ENCODE measurements around the gene CUTA. TPM values are rescaled to one million over a fixed set of nuclear protein-coding genes. Genes with fewer than 3 reads are reported as not detected.

Gene CUTA
- total and polyA plus RNA-seq, 2 of the 13 experiments (the other 11 are each of a cell fraction or from before 2014, with no cell fraction given), result 170 to 180 TPM

- TF ChIP-seq E2F2 (CRISPR knock-in tag; IDR thresholded peaks at IDR 0.05; ENCODE audit: borderline replicate concordance) (no peak), ZNF768 (CRISPR knock-in tag; IDR thresholded peaks at IDR 0.05) (no peak), BCL6 (CRISPR knock-in tag; IDR thresholded peaks at IDR 0.05) (no peak), ZNF296 (CRISPR knock-in tag; conservative IDR thresholded peaks at IDR 0.05) (no peak)
Observed at GRCh38 chr6:33451606-33452005, 33.7 kb upstream of the CUTA start (continued).

- DNase-seq (ENCODE audit: low spot score) (no peak), FAIRE-seq (no peak), ATAC-seq (no peak)
- Histone ChIP-seq H3K27me3 (ENCODE audit: control insufficient read depth in 1 of 2, insufficient read depth in 2 of 2, low read length in 2 of 2) (no peaks in the 10 kb centered on the region; a peak in 2 of 5 replicates), H3K9me3 (ENCODE audit: low read length) (no peaks in the 10 kb centered on the region), H3K4me3 (replicated peaks in 1 of 3; ENCODE audit: insufficient read depth in 1 of 3, low read depth in 2 of 3, low read length in 3 of 3) (no peak overlapping the region), H3K36me3 (replicated peaks in 1 of 2; ENCODE audit: control insufficient read depth in 1 of 2, insufficient read depth in 2 of 2, low read length in 2 of 2) (no peaks in the 10 kb centered on the region), H2AFZ (ENCODE audit: low read length) (no peak overlapping the region), H3K4me2 (ENCODE audit: low read depth, low read length) (no peak overlapping the region), H4K20me1 (ENCODE audit: insufficient read depth, low read length) (no peaks in the 10 kb centered on the region), H3K9ac (ENCODE audit: insufficient read depth, low read depth, low read length) (no peak overlapping the region), H3K27ac (ENCODE audit: extremely low read length, insufficient read depth, low read length) (no peak overlapping the region), H3K79me2 (ENCODE audit: insufficient read depth, low read length) (peaks cover 15% of the 10 kb centered on the region), H3K4me1 (ENCODE audit: insufficient read depth, low read length) (peaks cover 15% of the 10 kb centered on the region)
- 87% methylated on average over 3 of the region's 3 CpGs for WGBS (ENCODE audit: low lambda C conversion rate)
- no TSS peak for BruUV-seq (replicated peaks)
- intact Hi-C loops (cut with micrococcal nuclease; ENCODE audit: unreplicated experiment) (no loop called here), in situ Hi-C loops (cut with HindIII; ENCODE audit: extremely low pct_ligation_motif_present, low pct_unique_long_range_greater_than_20kb) (no loop called here)
- POLR2A ChIA-PET, result interaction anchor here (1.8 kb wide), 1 partner anchor 32 kb away, joined by 6 read pairs; the partner anchor contains the start of gene CUTA
- CTCF ChIA-PET (ENCODE audit: low intra/inter-chr PET ratio, low total read pairs), result no interaction called here
- TF ChIP-seq FOXO1 (CRISPR knock-in tag; IDR thresholded peaks at IDR 0.05), result no peak
- no peak for TF ChIP-seq ZFP62 (CRISPR knock-in tag; IDR thresholded peaks at IDR 0.05)
- no peak for TF ChIP-seq PHF8 (CRISPR knock-in tag; IDR thresholded peaks at IDR 0.05)
- TF ChIP-seq ZNF777 (CRISPR knock-in tag; IDR thresholded peaks at IDR 0.05), result no peak
- TF ChIP-seq THAP9 (CRISPR knock-in tag; IDR thresholded peaks at IDR 0.05; ENCODE audit: borderline replicate concordance), result no peak
- TF ChIP-seq TAF1 (CRISPR knock-in tag; IDR thresholded peaks at IDR 0.05), result no peak
- no peak for TF ChIP-seq KDM2A (CRISPR knock-in tag; IDR thresholded peaks at IDR 0.05; ENCODE audit: borderline replicate concordance, low read depth)
- TF ChIP-seq PTBP1 (IDR thresholded peaks at IDR 0.05; ENCODE audit: low read depth, low read length, poor library complexity, severe bottlenecking), result no peak
- TF ChIP-seq, protein P1, sequence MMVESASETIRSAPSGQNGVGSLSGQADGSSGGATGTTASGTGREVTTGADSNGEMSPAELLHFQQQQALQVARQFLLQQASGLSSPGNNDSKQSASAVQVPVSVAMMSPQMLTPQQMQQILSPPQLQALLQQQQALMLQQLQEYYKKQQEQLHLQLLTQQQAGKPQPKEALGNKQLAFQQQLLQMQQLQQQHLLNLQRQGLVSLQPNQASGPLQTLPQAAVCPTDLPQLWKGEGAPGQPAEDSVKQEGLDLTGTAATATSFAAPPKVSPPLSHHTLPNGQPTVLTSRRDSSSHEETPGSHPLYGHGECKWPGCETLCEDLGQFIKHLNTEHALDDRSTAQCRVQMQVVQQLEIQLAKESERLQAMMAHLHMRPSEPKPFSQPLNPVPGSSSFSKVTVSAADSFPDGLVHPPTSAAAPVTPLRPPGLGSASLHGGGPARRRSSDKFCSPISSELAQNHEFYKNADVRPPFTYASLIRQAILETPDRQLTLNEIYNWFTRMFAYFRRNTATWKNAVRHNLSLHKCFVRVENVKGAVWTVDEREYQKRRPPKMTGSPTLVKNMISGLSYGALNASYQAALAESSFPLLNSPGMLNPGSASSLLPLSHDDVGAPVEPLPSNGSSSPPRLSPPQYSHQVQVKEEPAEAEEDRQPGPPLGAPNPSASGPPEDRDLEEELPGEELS (CRISPR knock-in tag; IDR thresholded peaks at IDR 0.05), result no peak
- no peak for TF ChIP-seq ZBTB8A (CRISPR knock-in tag; IDR thresholded peaks at IDR 0.05; ENCODE audit: borderline replicate concordance, low read depth)
- TF ChIP-seq ZNF552 (CRISPR knock-in tag; IDR thresholded peaks at IDR 0.05; ENCODE audit: borderline replicate concordance), result no peak
- no peak for TF ChIP-seq ZXDC (CRISPR knock-in tag; IDR thresholded peaks at IDR 0.05)
Observed at GRCh38 chr6:33450434-33450833, 32.5 kb upstream of the CUTA start.

Measured in HepG2 (cell line).